ENCODE data around the gene CDH4. TPM values are rescaled to one million over a fixed set of nuclear protein-coding genes. Genes with fewer than 3 reads are reported as not detected.

Gene CDH4
- total RNA-seq, 1 experiment from 2014 or later, result 5.3 TPM

- Mint-ChIP-seq H3K27ac (no peak overlapping the region), H3K4me1 (peaks cover 9% of the 10 kb centered on the region), H3K36me3 (peaks cover 17% of the 10 kb centered on the region), H3K9me3 (peaks cover 32% of the 10 kb centered on the region), H3K27me3 (ENCODE audit: low read depth) (peaks cover 33% of the 10 kb centered on the region), H3K4me3 (no peak overlapping the region)
- POLR2A ChIA-PET, result interaction anchor here (0.6 kb wide), 1 partner anchor 554 kb away, joined by 3 read pairs; no protein-coding TSS in a partner anchor
- TF ChIP-seq, protein P1, sequence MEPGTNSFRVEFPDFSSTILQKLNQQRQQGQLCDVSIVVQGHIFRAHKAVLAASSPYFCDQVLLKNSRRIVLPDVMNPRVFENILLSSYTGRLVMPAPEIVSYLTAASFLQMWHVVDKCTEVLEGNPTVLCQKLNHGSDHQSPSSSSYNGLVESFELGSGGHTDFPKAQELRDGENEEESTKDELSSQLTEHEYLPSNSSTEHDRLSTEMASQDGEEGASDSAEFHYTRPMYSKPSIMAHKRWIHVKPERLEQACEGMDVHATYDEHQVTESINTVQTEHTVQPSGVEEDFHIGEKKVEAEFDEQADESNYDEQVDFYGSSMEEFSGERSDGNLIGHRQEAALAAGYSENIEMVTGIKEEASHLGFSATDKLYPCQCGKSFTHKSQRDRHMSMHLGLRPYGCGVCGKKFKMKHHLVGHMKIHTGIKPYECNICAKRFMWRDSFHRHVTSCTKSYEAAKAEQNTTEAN (CRISPR knock-in tag; IDR thresholded peaks at IDR 0.05), result no peak
- TF ChIP-seq PRDM15 (CRISPR knock-in tag; IDR thresholded peaks at IDR 0.05), result no peak
- TF ChIP-seq, protein P2, sequence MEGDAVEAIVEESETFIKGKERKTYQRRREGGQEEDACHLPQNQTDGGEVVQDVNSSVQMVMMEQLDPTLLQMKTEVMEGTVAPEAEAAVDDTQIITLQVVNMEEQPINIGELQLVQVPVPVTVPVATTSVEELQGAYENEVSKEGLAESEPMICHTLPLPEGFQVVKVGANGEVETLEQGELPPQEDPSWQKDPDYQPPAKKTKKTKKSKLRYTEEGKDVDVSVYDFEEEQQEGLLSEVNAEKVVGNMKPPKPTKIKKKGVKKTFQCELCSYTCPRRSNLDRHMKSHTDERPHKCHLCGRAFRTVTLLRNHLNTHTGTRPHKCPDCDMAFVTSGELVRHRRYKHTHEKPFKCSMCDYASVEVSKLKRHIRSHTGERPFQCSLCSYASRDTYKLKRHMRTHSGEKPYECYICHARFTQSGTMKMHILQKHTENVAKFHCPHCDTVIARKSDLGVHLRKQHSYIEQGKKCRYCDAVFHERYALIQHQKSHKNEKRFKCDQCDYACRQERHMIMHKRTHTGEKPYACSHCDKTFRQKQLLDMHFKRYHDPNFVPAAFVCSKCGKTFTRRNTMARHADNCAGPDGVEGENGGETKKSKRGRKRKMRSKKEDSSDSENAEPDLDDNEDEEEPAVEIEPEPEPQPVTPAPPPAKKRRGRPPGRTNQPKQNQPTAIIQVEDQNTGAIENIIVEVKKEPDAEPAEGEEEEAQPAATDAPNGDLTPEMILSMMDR (IDR thresholded peaks at IDR 0.05), result no peak
- TF ChIP-seq ZNF396 (CRISPR knock-in tag; IDR thresholded peaks at IDR 0.05; ENCODE audit: borderline replicate concordance), result no peak
- no peak for TF ChIP-seq NFYB (CRISPR knock-in tag; conservative IDR thresholded peaks at IDR 0.05; ENCODE audit: low read depth)
- TF ChIP-seq MXD4 (CRISPR knock-in tag; IDR thresholded peaks at IDR 0.05; ENCODE audit: borderline replicate concordance), result no peak
- no peak for TF ChIP-seq EMX1 (CRISPR knock-in tag; IDR thresholded peaks at IDR 0.05)
- no peak for TF ChIP-seq ZNF138 (CRISPR knock-in tag; conservative IDR thresholded peaks at IDR 0.05)
- no peak for TF ChIP-seq AR (CRISPR knock-in tag; IDR thresholded peaks at IDR 0.05)
- no peak for TF ChIP-seq IRF2 (CRISPR knock-in tag; IDR thresholded peaks at IDR 0.05; ENCODE audit: borderline replicate concordance, low read depth)
- no peak for TF ChIP-seq ATF6 (CRISPR knock-in tag; IDR thresholded peaks at IDR 0.05)
- TF ChIP-seq, protein P3, sequence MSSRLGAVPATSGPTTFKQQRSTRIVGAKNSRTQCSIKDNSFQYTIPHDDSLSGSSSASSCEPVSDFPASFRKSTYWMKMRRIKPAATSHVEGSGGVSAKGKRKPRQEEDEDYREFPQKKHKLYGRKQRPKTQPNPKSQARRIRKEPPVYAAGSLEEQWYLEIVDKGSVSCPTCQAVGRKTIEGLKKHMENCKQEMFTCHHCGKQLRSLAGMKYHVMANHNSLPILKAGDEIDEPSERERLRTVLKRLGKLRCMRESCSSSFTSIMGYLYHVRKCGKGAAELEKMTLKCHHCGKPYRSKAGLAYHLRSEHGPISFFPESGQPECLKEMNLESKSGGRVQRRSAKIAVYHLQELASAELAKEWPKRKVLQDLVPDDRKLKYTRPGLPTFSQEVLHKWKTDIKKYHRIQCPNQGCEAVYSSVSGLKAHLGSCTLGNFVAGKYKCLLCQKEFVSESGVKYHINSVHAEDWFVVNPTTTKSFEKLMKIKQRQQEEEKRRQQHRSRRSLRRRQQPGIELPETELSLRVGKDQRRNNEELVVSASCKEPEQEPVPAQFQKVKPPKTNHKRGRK (CRISPR knock-in tag; IDR thresholded peaks at IDR 0.05; ENCODE audit: borderline replicate concordance), result no peak
- DNase-seq (ENCODE audit: low spot score) (no peak), ATAC-seq (no peak)
- CTCF ChIA-PET, result interaction anchor here (0.6 to 1.2 kb wide), 3 partner anchors 13 to 66 kb away, joined by 3 to 5 read pairs (median 3); no protein-coding TSS in a partner anchor
These were observed 207.6 kb downstream of the CDH4 start for GRCh38 chr20:61459705-61460104.
